ENCODE measurements around the gene INO80E.

Gene INO80E

GRCh38 chr16:29993191-29993902, 2.7 kb upstream of the INO80E start:
- Mint-ChIP-seq H3K27ac (no peak overlapping the region), H3K36me3 (ENCODE audit: low read depth) (peaks cover 36% of the 10 kb centered on the region), H3K27me3 (ENCODE audit: low read depth) (no peaks in the 10 kb centered on the region), H3K9me3 (no peaks in the 10 kb centered on the region), H3K4me1 (peaks cover 24% of the 10 kb centered on the region), H3K4me3 (peak overlapping the region; percentile 60 to 98 (median 80))
- TF ChIP-seq, protein P1, sequence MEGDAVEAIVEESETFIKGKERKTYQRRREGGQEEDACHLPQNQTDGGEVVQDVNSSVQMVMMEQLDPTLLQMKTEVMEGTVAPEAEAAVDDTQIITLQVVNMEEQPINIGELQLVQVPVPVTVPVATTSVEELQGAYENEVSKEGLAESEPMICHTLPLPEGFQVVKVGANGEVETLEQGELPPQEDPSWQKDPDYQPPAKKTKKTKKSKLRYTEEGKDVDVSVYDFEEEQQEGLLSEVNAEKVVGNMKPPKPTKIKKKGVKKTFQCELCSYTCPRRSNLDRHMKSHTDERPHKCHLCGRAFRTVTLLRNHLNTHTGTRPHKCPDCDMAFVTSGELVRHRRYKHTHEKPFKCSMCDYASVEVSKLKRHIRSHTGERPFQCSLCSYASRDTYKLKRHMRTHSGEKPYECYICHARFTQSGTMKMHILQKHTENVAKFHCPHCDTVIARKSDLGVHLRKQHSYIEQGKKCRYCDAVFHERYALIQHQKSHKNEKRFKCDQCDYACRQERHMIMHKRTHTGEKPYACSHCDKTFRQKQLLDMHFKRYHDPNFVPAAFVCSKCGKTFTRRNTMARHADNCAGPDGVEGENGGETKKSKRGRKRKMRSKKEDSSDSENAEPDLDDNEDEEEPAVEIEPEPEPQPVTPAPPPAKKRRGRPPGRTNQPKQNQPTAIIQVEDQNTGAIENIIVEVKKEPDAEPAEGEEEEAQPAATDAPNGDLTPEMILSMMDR (IDR thresholded peaks at IDR 0.05; ENCODE audit: unreplicated experiment in 3 of 3): no peak

DNA sequence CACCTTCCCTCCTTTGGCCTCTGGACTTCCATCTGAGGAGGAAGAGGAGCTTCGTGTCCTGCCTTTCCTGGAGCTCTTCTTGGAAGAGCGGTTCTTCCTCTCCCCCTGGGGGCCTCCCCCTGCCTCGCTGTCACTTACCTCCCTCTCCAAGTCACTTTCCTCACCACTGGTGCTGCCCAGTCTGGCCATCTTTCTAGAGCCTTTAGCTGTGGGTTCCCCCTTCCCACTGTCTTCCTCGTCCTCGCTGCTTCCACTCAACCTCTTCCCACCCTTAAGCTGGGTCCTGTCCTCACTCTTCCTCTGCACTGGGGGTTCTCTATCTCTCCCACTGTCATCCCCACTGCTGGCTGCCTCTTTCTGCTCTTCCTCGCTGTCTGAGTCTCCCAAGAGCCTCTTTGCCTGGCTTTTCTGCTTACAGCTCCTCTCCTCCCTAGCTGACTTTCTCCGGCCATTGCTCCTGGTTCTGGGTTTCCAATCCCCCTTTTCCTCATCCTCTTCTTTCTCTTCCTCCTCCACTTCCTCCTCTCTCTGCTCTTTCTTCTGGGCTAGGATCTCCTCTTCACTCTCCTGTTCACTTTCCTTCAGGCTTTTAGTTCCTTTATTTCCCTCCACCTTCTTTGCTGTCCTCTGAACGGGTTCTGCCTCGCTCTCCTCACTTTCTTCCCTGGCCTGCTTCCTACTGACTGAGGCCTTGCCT, 2.0 kb upstream of the INO80E start:
- TF ChIP-seq, protein P1 (IDR thresholded peaks at IDR 0.05; ENCODE audit: unreplicated experiment in 3 of 3): no peak
- Mint-ChIP-seq H3K4me1 (peaks cover 24% of the 10 kb centered on the region), H3K9me3 (no peaks in the 10 kb centered on the region)

DNA sequence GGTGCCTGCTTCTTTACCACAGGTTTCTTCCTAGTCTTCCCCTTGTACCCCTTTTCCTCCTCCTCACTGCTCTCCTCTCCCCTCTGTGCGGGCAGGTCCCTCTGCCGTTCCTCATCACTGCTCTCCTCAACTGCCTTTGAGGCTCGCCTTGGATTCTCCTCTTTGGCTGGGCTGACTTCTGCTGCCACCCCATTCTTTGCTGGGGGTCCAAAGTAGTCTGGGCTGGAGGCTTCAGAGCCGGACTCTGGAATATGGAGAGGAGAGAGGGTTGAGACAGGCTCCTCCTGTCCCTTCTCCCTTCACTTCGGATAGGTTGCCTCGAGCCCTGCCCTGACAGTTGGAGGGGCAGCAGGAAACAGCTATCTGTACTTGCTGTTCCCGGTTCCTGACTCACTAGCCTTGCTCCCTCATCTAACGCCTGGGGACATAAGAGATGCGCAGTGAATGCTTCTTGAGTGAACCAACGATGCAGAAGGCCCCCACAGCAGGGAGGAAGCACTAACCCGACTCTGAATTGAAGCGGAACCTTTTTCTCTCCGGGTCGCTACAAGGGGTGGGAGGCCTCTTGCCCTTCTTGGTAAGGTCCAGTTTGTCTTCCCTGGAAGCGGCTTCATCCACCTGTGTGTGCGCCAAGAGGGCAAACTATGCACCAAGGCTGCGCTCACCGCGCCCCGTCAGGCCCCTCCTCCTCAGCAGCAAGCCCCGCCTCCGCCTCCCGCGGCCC, 1.3 kb upstream of the INO80E start:
- TF ChIP-seq, protein P1 (IDR thresholded peaks at IDR 0.05; ENCODE audit: unreplicated experiment in 3 of 3): no peak
- Mint-ChIP-seq H3K36me3 (ENCODE audit: low read depth) (peaks cover 27% of the 10 kb centered on the region), H3K27ac (peak overlapping the region; percentile 19 to 92 (median 92)), H3K27me3 (ENCODE audit: low read depth) (no peaks in the 10 kb centered on the region), H3K4me1 (peaks cover 24% of the 10 kb centered on the region), H3K9me3 (no peaks in the 10 kb centered on the region), H3K4me3 (peak overlapping the region; percentile 98)

More for the DNA sequence above, 2.0 kb upstream of the INO80E start:
- Mint-ChIP-seq H3K27ac (peak overlapping the region in 2 of 3 experiments; percentile 19 to 82), H3K36me3 (ENCODE audit: low read depth) (peaks cover 34% of the 10 kb centered on the region), H3K27me3 (ENCODE audit: low read depth) (no peaks in the 10 kb centered on the region), H3K4me3 (peak overlapping the region; percentile 98)

DNA sequence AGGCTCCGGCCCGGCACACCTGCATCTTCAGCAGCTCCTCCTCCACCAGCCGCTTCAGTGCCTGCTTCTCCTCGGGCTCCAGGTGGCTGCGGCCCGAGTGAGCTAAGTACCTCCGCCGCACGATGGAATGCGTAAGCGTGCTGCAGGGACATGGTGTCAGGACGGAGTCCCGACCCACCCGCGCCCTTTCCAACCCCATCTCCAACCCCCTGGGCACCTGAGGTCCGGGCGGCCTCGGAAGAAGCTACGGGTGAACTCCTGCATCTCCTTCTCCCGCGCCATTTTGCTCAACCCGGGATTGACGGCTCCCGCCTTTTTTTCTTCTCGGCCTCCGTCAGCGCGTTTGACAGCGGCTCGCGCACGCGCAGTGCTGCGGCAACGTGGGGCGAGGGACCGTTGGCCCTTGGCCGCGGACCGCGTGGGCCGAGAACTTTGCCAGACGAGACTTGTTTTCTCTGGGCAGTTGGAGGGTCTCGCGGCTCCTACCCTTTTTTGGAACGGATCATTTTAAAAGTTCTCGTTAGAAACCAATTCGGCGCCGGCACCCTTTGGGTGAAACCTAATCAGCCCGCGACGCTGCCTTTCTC, 624 bp upstream of the INO80E start, which contains the start of gene HIRIP3:
TSS of gene HIRIP3 (minus strand) at position 294 of the 587 bp plus-strand sequence. CDS start at position 282, 12 bp downstream.
- TF ChIP-seq, protein P1 (IDR thresholded peaks at IDR 0.05; ENCODE audit: unreplicated experiment in 3 of 3): no peak
- Mint-ChIP-seq H3K9me3 (no peaks in the 10 kb centered on the region), H3K27me3 (ENCODE audit: low read depth) (no peaks in the 10 kb centered on the region), H3K4me3 (peak within 1 kb of the TSS; percentile 98), H3K27ac (peak within 1 kb of the TSS; percentile 92 to 97 (median 92)), H3K4me1 (peaks cover 24% of the 10 kb centered on the region), H3K36me3 (ENCODE audit: low read depth) (peaks cover 23% of the 10 kb centered on the region)

- peak overlapping the region; percentile 98 for H3K4me3 Mint-ChIP-seq
- H3K27ac Mint-ChIP-seq: peak overlapping the region in 2 of 3 experiments; percentile 92 to 97
- H3K4me1 Mint-ChIP-seq: peaks cover 24% of the 10 kb centered on the region
- H3K9me3 Mint-ChIP-seq: no peaks in the 10 kb centered on the region
- no peaks in the 10 kb centered on the region for H3K27me3 Mint-ChIP-seq (ENCODE audit: low read depth)
- TF ChIP-seq, protein P1 (IDR thresholded peaks at IDR 0.05; ENCODE audit: unreplicated experiment in 3 of 3): no peak
- H3K36me3 Mint-ChIP-seq (ENCODE audit: low read depth): peaks cover 21% of the 10 kb centered on the region
Observed at GRCh38 chr16:29996766-29997250, 767 bp downstream of the INO80E start.

All from nephron (organoid).